Measurements from ENCODE around the gene MYO9B. TPM values are rescaled to one million over a fixed set of nuclear protein-coding genes. Genes with fewer than 3 reads are reported as not detected.
A peak's percentile ranks its signal among the peaks of the same experiment; 100 is the strongest.

Gene MYO9B
- total RNA-seq, 1 experiment from 2014 or later: 58.6 TPM

DNA sequence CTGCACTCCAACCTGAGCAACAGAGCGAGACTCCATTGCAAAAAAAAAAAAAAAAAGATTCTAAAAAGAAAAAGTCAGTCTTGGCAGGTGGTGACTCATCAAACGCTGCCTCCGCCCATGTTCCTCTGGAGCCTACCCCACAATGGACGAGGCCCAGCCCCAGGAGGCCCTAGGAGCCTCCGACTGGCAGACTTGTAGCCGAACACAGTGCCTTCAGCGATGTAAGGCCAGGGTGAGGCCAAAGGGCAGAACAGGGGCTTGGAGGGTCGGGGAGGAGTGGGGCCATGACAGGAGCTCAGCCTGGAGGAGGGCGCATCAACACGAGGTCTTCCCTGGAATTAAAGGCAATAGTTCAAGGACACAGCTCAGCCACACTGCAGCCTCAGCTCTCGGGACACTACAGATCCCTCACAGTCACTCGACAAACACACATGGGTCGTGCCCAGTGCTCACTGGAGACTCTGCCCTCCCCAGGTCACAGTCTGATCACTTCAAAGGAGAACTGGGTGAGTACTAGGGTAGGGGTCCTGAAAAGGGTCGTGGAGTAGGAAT is 144.7 kb downstream of the MYO9B start:
- no peak overlapping the region for H3T11ph ChIP-seq (ENCODE audit: low read length)
- no CpG with 5 or more reads among the region's 14 CpGs for WGBS (ENCODE audit: extremely low coverage, insufficient read length, low lambda C conversion rate)

More for the DNA sequence above, 144.7 kb downstream of the MYO9B start:
- no peak overlapping the region for H3K18ac ChIP-seq (ENCODE audit: insufficient read length, low read depth, low read length)
- H3K4me3 Mint-ChIP-seq: no peak overlapping the region
- H3K4me1 Mint-ChIP-seq: peaks cover 2 to 10% of the 10 kb centered on the region in 2 experiments; a peak in 3 of 4 replicates
- H2AK5ac ChIP-seq (ENCODE audit: insufficient read length, low read length): no peak overlapping the region
- no peaks in the 10 kb centered on the region for H3K9me3 Mint-ChIP-seq
- peak overlapping the region in 2 of 3 experiments; percentile 34 to 48; a peak in 1 of 7 replicates for H3K27ac Mint-ChIP-seq
- H3K9ac ChIP-seq (ENCODE audit: extremely low read depth, insufficient read length, low read length): no peak overlapping the region
- H4K20me1 ChIP-seq (ENCODE audit: control insufficient read depth, insufficient read depth, insufficient read length): no peaks in the 10 kb centered on the region
- no peaks in the 10 kb centered on the region for H3K23me2 ChIP-seq (ENCODE audit: insufficient read length, low read depth, low read length, poor library complexity, severe bottlenecking)
- H2BK15ac ChIP-seq (ENCODE audit: low read depth, low read length): no peak overlapping the region
- no peaks in the 10 kb centered on the region for H3K27me3 ChIP-seq (ENCODE audit: insufficient read depth, low read length)
- DNase-seq: no peak
- no peak overlapping the region for H3K4ac ChIP-seq (ENCODE audit: low read depth, low read length)
- H2BK120ac ChIP-seq (ENCODE audit: low read depth, low read length, poor library complexity, severe bottlenecking): no peak overlapping the region
- H4K5ac ChIP-seq (ENCODE audit: insufficient read length, low read depth, low read length): no peak overlapping the region
- no peaks in the 10 kb centered on the region for H3K4me1 ChIP-seq (ENCODE audit: insufficient read depth, low read length)
- no peak overlapping the region for H3K14ac ChIP-seq (ENCODE audit: insufficient read depth, low read length)
- TF ChIP-seq, protein P1, sequence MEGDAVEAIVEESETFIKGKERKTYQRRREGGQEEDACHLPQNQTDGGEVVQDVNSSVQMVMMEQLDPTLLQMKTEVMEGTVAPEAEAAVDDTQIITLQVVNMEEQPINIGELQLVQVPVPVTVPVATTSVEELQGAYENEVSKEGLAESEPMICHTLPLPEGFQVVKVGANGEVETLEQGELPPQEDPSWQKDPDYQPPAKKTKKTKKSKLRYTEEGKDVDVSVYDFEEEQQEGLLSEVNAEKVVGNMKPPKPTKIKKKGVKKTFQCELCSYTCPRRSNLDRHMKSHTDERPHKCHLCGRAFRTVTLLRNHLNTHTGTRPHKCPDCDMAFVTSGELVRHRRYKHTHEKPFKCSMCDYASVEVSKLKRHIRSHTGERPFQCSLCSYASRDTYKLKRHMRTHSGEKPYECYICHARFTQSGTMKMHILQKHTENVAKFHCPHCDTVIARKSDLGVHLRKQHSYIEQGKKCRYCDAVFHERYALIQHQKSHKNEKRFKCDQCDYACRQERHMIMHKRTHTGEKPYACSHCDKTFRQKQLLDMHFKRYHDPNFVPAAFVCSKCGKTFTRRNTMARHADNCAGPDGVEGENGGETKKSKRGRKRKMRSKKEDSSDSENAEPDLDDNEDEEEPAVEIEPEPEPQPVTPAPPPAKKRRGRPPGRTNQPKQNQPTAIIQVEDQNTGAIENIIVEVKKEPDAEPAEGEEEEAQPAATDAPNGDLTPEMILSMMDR (conservative IDR thresholded peaks at IDR 0.05): no peak
- H3K79me2 ChIP-seq (ENCODE audit: insufficient read depth, low read length): no peaks in the 10 kb centered on the region
- no peak overlapping the region for H3K56ac ChIP-seq (ENCODE audit: insufficient read length, low read depth, low read length)
- no peaks in the 10 kb centered on the region for H3K9me3 ChIP-seq (ENCODE audit: control insufficient read depth, low read depth, low read length)
- no peak overlapping the region for H4K91ac ChIP-seq (ENCODE audit: insufficient read length, low read depth, low read length)
- peaks cover 13 to 24% (median 21%) of the 10 kb centered on the region in 3 experiments for H3K36me3 Mint-ChIP-seq (ENCODE audit: insufficient read depth in 1 of 3, low read depth in 3 of 3)
- H3K23ac ChIP-seq (ENCODE audit: insufficient read length, low read depth, low read length): no peak overlapping the region
- H3K79me1 ChIP-seq (ENCODE audit: insufficient read depth, low read depth, low read length, poor library complexity, severe bottlenecking): no peaks in the 10 kb centered on the region
- no peaks in the 10 kb centered on the region for H3K27me3 Mint-ChIP-seq (ENCODE audit: low read depth)
- no peak overlapping the region for H2BK12ac ChIP-seq (ENCODE audit: insufficient read length, low read depth, low read length)
- H3K27ac ChIP-seq (ENCODE audit: insufficient read length, low read depth, low read length): no peak overlapping the region
- H4K8ac ChIP-seq (replicated peaks; ENCODE audit: insufficient read length, low read depth, low read length): peak overlapping the region; percentile 9
- no peak overlapping the region for H2AFZ ChIP-seq (ENCODE audit: low read length)
- no peak overlapping the region for H2BK5ac ChIP-seq (ENCODE audit: insufficient read length, low read length)
- no peak overlapping the region for H3K4me2 ChIP-seq (ENCODE audit: insufficient read depth, insufficient read length, low read length)
- no peak overlapping the region for H2BK20ac ChIP-seq (ENCODE audit: low read depth, low read length, poor library complexity, severe bottlenecking)
